ENCODE measurements around the gene ALDH4A1.

Gene ALDH4A1

DNA sequence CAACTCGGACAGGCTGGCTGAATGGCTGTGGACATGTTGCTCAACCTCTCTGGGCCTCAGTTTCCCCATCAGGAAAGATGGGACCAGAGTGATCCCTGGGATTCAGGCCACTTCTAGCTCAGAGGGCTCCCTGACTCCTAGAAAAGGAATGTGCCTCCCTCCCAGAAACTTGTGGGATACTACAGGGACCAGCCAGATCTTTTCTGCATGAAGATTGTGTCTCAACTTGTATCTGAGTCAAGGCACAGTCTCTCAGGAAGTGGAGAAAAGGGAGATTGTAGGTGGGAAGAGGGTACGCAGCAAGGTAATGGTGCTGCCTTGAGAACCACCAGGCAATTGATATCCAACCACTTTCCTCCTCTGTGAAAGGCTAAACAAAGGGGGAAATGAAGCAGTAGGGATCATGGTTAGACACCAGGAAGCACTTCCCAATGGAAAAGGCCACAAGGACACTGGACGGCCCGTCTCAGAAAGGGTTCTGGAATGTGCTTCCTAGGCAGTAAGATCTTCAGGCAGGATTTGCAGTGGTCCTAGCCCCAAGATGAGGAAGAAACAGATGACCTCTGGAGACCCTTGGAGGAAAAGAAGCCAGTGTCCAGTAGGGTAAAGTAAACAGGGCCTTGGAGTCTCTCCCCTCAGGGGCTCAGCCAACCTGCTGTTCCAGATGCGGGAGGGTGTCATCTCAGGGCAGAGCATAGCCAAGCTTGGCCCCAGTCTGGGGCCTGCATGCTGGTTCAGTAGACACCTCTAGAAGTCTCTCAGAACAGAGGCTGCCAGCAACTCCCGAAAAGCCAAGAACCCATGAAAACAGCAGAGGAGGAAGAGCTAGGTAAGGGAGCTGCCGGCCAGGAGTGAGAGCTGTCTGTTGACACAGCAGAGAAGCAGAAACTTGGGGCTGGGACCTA, 37.3 kb upstream of the ALDH4A1 start:
- no peak for FAIRE-seq
- DNase-seq (ENCODE audit: insufficient read length, low spot score): no peak

DNA sequence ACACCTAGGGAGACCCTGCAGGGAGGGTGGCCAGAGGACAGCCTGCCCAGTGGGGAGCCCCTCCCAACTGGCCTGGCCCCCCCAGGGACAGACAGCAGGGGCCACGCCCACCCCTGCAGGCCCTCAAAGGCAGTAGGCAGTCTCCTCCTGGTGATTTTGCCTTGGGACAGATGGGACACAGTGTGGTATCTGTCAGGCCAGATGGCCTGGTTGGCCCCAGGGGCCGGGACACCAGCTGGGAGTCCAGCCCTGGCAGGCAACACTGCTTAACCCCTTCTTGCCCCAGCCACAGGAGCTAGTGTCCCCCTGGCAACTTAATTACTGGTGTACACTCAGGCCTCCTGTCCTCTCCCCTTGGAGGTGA, 36.3 kb upstream of the ALDH4A1 start:
- FAIRE-seq (no peak), DNase-seq (ENCODE audit: insufficient read length, low spot score) (no peak)

DNA sequence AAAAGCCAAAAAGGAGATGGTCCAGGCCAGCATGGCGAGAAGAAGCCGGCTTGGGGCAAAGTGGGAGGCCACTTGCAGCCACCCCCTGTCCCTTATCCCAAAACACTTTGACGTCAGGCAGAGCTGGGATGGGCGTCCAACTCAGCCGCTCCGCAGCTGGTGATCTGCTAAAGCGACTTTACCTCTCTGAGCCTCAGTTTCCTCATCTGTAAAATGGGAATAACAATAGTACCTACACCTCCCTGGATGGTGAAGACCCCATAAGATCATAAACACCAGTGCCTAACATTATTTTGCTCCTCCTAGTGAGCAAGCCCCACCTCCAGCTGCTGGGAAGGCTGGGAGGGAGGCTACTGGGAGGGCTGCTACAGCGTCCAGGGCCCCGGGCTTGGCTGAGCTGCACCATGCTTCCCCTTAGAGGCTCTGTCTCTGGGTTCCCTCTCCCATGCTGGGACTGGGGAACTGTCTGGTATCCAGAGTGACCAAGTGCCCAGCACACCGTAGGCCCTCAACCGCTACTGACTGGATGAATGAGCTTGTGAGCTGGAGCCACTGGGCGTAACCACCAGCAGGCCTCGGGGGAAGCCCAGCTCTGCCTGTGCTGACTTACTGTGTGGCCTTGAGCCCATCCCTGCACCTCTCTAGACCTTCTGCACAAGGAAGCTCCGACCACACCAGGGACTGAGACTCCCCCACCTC, 35.8 kb upstream of the ALDH4A1 start:
- DNase-seq (ENCODE audit: insufficient read length, low spot score) (no peak), FAIRE-seq (no peak)

DNA sequence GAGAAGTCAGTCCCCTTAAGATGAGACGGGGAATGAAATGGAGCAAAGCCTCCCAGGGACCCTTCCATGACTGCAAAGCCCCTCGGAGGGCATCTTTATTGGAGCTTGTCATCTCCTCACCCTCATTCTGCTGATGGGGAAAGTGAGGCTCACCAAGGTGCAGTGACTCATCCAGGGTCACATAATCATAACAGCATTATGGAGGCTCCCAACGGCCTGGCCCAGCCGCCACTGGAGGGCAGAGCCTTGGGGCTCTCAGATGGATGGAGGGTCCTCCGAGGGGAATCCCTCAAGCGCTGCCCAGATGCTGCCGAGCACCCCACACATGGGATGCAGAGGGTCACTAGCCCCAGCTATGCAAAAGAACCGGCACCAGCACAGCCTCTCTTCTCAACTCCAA, 35.2 kb upstream of the ALDH4A1 start:
- no peak for DNase-seq (ENCODE audit: insufficient read length, low spot score)
- no peak for FAIRE-seq

DNA sequence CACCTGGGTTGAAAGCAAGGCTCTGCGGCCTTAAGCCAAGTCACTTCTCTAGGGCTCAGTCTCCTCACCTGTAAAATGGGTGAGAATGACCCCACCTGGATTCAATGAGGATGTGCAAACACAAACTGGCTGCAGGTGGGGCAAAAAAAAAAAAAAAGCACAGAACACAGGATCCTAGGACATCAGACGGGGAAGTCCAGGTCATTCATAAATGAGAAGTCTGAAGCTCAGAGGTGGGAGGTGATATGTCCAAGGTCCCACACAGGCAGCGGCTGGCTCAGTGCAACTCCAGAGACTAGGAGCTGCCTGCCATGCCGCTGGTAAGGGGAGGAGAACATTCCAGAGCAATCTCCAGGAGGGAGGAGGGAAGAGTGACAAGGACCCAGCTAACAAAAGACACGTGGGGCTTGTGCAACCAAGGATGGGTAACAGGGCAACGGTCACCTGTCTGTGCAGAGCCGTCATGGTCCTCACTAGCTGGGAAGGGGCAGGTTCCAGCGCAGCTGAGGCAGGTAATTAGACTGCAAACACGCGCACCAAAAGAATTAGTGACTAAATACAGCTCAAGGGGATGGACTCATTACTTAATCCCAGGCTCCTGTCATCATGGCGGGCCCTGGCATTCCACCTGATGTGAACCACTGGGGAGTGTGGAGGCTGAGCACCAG, 34.6 kb upstream of the ALDH4A1 start:
- DNase-seq (ENCODE audit: insufficient read length, low spot score) (no peak), FAIRE-seq (no peak)

DNA sequence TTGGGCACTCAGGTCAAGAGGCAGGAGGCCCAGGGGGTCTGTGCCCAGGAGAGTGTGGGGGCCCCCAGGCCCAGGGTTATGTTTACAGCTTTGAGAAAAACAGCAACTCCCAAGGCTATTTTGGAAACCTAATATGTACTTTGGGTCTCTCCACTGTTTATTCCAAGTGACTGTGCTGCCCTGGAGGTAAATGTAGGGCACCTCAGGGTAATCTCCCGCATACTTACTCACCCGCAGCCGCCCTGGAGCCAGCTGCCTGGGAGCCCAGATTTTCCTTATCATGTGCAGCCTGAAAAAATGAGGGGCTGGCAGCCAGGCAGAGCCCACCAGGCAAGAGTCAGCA, 34.1 kb upstream of the ALDH4A1 start:
- FAIRE-seq: no peak

DNA sequence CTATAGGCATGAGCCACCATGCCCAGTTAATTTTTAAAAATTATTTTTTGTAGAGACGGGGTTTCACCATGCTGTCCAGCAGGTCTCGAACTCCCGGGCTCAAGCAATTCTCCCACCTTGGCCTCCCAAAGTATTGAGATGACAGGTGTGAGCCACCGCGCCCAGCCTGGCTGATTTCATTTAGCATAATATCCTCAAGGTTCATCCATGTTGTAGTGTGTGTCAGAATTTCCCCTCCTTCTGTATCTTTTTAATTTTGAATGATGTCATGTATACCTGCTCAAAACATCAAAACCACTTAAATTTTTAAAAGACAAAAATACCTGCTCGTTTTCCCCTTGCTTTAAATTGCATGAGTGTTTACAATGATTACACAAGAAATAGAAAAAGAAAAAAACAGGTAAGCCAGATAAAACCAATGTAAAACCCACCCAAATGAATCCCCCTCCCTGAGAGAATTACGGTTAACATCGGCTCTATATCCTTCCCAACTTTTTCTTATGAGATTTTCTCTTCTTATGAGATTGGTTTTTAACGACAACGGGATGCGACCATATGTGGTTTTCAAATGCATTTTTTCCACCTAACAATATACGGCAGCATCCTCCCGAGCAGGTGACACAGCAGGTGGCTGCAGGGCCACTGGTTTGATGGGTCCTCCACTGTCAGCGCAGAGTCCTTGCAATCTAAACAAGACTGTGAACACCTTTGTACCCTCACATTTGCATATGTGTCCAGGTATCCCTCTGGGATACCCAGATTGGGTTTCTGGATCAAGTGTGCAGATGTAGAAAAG, 32.0 kb upstream of the ALDH4A1 start:
- FAIRE-seq (no peak), DNase-seq (ENCODE audit: insufficient read length, low spot score) (no peak)

More for the DNA sequence above, 34.1 kb upstream of the ALDH4A1 start:
- DNase-seq (ENCODE audit: insufficient read length, low spot score): no peak

DNA sequence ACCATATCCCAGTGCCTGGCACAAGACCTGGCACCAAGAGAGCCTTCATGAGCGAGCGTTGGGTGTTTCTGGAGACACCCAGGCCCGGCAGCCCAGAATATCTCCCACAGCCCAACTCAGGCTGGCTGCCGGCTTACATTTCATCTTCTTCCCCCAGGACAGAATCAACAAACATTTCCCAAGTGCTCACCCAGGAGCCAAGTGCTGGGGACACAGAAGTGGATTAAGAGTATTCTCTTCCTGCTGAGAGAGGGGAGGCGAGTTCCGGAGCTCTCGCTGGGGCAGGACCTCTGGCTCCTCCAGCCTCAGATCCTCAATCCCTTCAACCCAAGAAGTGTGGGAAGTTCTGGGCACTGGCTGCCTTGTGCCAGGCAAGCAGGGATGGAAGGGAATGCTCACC, 30.5 kb upstream of the ALDH4A1 start:
- no peak for DNase-seq (ENCODE audit: insufficient read length, low spot score)

DNA sequence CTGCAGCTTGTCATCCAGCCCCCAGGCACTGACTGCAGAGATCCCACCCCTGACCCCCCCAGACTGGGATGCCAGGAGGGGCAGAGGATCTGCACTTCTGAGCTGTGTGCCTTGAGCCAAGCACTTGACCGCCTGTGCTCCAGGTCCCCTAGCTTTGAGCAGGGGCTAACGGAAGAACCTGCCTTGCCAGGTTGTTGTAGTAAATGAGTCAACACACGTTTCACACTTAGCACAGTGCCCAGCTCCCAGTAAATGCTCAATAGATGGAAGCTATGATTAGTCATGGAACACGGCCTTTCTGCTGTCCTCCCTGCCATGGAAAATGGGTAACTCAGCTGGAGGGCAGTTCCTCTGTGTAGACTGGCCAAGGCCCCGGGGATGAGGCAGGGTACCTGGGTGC, 30.0 kb upstream of the ALDH4A1 start:
- no peak for DNase-seq (ENCODE audit: insufficient read length, low spot score)
- FAIRE-seq: no peak

More for the DNA sequence above, 30.5 kb upstream of the ALDH4A1 start:
- no peak for FAIRE-seq

DNA sequence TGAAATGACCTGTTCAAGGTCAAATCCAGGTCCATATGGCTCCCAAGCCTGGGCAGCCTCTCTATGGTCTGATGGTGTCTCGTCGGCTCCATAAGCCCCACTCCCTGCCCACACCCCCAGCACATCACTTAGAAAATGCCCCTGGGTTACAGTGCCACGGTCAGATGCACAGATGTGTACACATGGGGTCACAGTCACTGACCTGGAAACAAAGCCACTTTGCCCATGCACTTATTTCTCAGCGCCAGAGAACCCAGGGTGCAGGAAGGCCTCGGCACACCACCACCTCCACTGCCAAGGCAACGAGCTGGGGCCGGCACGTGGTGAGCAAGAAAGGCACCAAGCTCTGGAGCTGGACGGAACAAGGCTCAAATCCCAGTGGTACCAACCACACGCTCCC, 29.4 kb upstream of the ALDH4A1 start:
- no peak for FAIRE-seq

DNA sequence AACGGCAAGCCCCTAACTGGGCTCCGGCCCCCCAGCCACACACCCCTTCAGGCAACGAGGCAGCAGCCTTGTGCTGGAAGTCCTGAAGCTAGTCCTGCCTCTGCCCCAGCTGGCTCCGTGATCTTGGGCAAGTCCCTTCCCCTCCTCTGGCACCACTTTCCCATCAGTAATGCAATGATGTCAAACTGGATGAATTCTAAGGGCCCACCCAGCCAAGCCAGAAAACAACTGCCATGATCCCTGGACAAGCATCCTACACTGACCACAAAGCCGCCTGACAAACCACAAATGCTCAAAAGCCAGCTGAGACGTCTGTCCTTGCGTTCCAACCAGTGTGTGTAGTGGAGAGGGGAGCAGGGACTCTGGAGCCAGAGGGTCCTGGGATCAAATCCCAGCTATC, 27.3 kb upstream of the ALDH4A1 start:
- DNase-seq (ENCODE audit: insufficient read length, low spot score): no peak
- no peak for FAIRE-seq

More for the DNA sequence above, 29.4 kb upstream of the ALDH4A1 start:
- no peak for DNase-seq (ENCODE audit: insufficient read length, low spot score)

DNA sequence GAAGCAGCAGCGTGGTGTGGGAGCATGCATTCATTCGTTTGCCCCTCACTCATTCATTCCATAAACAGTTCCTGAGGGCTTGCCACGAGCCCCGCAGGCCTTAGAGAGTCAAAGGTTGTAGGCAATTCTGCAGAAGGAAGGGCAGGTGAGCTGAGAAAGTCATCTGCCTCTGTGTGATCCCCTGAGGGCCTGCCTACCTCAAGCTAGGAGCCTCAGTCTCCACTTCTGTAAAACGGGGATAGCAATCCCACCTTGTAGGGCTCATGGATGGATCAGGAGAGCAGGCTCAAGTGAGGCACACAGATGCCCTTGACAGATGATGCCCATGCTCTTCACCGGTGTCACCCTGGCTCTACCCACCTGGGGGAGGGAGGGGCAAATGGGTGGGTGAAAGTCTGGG, 26.6 kb upstream of the ALDH4A1 start:
- DNase-seq (ENCODE audit: insufficient read length, low spot score) (no peak), FAIRE-seq (no peak)

DNA sequence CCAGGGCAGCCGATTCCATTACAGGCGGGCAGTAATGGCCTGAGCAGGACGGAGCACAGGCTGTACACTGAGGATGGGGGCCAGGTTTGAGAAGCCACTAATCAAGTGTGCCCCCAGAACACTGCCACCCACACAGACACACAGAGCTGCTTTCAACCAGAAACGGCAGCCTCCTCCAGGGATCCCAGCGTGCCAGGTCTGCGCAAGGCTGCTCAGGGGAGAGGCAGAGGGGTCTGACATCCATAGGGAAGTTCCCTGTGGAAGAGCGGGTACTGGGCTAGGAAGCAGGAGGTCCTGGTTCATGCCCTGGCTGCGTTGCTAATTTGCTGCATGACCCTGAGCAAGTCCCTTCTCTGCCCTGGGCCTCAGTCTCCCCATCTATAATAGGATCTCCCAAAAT, 26.1 kb upstream of the ALDH4A1 start:
- FAIRE-seq (no peak), DNase-seq (ENCODE audit: insufficient read length, low spot score) (no peak)

DNA sequence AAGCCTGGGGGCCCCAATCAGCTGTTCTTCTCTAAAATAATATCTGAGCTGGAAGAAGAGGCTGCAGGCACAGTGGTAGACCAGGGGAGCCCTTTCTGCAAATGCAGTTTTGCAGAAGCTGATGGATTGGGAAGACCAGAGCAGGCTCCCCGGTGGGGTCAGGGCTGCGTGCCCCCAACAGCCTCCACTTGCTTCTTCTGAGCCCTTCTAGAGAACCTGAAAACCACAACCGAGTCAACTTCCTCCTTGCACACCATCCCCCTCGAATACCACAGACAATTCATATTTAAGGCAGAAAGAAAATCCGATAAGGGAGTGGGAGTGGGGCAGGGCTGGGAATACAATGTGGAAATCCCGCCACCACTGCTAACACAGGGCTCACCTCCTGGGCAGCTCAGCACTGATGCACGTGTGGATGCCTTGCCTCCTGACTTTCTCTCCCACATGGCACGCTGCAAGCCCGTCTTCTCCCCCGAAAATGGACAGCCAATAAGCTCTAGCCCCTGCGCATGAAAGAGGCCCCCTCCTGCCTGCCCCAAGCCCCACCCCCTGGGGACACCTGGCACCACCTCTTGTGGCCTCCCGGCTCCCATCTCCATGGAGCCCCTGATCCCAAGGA, 25.4 kb upstream of the ALDH4A1 start:
- DNase-seq (ENCODE audit: insufficient read length, low spot score) (no peak), FAIRE-seq (peak; percentile 95)

DNA sequence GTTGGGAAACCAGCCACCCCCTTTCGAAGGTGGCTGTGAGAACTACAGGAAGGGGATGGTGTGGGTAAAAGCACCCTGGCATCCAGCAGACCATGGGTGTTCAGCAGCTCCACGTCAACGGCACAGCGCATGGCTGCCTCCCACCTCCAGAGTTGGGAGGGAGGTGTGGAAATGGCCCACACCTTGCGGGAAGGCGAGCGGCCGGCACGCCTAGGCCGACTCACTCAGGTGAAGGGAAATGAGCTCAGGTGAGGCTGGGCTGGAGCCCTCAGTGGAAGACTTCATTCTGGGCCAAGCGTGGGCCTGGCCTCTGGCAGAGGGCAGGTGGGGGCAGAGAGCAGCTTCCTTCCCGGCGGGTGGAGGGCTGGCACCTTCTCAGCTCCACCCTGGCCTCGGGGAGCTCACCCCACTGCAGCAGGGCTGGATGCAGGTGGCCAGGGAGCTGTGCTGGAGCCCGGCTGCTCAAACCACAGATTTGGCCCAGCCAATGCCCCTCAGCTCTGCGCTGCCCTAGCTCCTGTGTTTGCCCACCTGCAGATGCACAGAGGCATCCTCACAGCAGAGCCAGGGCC, 24.8 kb upstream of the ALDH4A1 start:
- DNase-seq (ENCODE audit: insufficient read length, low spot score) (no peak), FAIRE-seq (peak; percentile 68)

DNA sequence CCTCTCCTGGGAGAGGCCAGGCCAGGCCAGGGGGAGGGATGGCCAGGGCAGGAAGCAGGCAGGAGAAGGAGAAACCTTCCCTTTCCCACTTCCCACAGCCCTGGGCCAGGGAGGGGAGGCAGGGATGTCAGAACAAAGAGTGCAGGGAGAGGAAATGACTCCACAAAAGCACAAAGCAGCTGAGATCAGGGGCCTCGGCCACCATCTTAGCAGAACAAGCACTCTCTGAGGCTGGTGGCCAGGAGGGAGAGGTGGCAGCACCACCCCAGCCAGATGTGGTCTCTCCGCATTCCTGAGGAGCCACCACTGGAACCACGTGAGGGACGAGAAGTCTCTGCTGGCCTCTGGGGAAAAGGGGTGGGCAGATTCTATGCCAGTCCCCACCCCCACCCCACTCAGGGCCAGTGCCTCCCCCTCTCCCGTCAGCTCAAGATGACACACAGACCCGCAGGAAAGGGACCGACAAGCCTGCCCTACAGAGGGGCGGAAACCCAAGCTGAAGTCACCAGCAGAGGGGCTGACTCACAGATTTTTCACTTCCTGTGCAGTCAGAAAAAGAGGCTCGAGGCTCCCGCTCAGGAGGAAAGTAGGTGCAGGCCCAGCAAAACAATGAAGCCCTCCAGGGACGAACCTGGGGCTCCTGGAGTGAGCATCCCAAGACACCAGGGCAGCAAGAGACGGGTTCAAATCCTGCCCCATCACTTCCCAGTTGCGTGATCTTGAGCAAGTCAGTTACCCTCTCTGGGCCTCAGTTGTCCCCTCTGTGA, 24.1 kb upstream of the ALDH4A1 start:
- peak; percentile 98 for FAIRE-seq
- DNase-seq (ENCODE audit: insufficient read length, low spot score): peak; percentile 93

DNA sequence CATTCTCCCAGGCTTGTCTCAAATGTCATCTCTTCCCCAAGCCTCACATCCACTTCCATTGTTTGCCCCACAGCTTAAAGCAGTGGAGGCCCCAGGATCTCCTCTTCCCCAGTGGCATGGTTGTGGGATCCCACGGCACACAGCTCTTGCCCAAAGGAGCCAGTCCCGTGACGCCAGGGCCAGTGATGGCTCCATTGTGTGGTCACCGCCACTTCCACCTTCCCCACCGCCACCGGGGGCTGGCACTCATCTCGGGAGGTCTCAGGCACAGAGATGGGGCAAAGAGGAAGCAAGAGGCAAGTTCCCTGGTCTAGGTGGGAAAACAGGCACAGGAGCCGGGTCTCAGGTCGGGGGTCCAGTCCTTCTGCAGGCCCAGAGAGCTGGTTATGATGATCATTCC, 22.9 kb upstream of the ALDH4A1 start:
- FAIRE-seq (no peak), DNase-seq (ENCODE audit: insufficient read length, low spot score) (no peak)

DNA sequence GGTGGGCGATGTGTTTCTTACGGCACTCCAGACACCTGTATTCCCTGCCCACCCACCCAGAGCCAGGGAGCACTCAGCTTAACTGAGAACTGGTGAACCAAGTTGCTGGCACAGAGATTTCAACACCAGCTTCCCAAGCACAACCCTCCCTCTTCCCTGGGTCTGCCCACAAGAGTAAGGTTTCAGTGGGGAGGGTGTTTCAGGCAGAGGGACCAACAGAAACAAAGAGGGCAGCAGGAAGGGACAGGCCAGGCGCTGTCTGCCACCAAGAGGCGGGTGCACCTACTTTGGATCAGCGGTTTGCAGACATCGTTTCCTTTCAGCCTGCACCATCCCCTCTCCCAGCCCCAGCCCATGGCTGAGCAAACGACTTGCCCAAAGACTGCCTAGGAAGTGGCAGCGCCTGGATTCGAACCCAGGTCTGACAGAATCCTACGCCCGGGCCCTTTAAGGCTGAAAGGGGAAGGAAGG, 21.9 kb upstream of the ALDH4A1 start:
- FAIRE-seq (no peak), DNase-seq (ENCODE audit: insufficient read length, low spot score) (no peak)

DNA sequence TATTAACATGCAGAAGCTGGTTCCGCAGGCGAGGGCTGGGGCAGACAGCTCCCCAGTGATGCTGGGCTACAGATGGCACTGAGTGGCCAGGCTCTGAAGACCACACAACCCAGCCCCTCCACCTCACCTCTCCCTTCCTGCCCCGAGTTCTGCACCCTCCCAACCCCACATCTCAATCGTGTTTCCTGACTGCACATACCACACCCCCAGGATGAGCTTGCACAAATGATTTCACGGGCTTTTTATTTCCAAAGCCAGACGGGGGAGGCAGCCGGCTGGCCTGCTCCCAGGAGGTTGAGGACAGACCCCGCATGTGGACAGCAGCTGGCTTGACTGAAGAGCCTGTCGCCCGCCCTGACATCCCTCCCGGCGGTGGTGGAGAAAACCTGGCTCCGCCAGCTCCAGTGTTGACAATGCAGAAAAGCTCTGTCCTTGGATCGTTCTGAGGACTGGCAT, 21.4 kb upstream of the ALDH4A1 start:
- FAIRE-seq (no peak), DNase-seq (ENCODE audit: insufficient read length, low spot score) (no peak)

All from GM19239 (cell line).